Stimulated activated CD8-positive, alpha-beta memory T cell treated with anti-CD3 and anti-CD28 coated beads, Interleukin-12 subunit alpha, Interleukin-12 subunit beta, amount 100 ng/mL, for 24 hours (primary cell): ENCODE results near the gene PTPRN2.
"Not testable (repeated sequence)": the region's sequence is repeated elsewhere in the genome, so short reads cannot be mapped to it uniquely, and the experiment has no call there.

Source experiments
- DNase-seq: peaks from one replicate; pipeline ENCODE4 v3.0.0-alpha.2; 2020; ENCODE audit errors: extremely low read depth

PTPRN2 gene

DNA sequence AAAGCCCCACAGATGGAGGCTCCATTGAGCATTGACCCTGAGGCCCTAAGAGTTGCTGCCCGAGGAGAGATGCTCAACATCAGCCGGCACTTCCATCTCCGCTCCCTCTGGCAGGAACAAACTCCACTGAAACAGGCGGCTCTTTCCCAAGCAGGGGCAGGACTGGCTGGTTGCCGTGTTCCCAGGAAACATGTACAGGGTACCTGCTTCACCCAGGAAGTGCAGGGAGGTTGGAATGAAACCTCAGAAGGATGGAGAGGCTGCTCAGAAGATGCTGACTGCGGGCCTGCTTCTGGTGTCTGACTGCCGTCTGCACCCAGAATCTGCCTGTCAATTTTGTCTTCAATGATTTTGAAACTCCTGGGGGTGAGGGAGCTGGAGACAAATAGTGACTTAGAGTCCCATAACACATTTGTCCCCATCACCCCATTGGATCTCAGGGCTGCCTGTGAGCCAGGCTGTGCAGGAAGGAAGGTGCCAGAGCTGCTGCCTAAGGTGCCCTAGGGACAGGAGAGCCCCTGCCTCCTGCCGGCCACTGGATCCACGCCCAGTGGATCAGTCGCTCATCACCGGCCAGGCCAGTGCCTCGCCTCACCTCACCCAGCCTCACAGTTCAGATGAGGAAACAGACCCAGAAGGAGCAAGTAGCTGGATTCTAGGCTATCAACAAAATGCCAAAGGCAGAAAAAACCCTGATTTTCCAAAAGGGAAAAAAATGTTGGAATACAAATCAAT lies 237.3 kb downstream of the PTPRN2 start:
- no peak for DNase-seq

DNA sequence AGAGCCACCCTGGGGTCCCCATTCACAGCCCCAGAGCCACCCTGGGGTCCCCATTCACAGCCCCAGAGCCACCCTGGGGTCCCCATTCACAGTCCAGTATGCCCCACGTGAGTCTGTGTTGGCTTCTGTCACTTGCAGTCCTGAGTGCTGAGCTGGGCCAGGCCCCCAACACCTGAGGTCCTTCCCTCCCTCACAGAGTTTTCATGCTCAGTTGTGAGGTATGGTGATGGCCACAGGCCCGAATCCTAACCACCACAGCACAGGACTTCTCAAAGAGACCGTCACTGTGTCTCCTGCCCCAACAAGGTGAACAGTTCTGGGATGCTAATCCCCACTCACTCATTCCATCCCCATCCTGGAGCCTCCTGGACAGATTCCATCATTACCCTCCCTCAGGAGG lies 239.2 kb downstream of the PTPRN2 start:
- no peak for DNase-seq

- not testable (repeated sequence) for DNase-seq
Observed at GRCh38 chr7:158348039-158348438, 239.6 kb downstream of the PTPRN2 start.

GRCh38 chr7:158345731-158346130 lies 241.9 kb downstream of the PTPRN2 start:
- DNase-seq: no peak

DNA sequence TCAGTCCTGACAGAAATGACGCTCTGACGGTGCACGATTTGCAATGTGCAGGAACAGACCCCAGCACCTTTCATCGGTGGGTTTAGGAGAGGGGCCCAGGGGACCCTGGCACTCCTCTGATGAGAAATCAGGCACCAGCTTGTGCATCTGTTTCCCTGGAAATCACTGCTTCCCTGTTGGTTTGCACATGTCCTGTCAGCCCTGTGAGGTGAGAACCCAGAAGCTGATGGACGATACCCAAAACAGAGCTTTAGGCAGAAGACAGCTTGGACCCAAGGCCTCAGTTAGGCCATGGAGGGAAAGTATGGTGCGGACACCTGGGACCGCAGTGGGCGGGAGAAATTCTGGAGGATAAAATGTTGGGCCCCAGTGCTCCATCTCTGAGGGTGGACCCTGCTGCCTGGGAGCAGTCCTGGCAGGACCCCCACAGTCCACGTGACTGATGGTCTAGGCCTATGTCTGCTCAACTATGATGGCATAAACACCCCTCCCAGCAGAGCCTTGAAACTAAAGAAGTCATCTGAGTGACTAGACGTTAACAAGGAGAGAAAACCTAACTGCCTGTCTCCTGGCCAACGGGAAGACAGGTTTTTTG lies 242.8 kb downstream of the PTPRN2 start:
- DNase-seq: no peak

DNA sequence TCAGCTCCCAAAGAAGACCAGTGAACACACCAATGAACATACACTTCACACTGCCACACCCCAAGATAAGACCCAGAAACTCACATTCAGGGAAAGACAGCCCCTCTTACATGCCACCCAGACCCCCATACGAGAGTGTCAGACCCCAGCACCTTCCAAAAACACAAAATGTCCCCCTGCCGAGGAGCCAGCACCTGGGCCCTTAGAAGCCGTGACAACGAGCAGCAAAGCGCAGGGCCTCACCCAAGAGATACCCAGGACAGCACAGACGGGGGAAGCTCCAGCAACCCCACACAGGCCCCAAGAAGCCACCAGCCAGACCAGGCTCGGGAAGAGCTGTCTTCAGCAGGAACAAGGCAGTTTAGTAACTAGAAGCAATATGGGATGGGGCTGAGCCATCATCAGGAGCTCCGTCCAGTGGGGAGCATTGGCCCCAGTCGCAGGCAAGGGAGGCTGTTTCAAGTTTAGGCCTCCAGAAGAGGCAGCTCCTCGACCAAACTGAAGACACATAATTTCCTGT lies 243.6 kb downstream of the PTPRN2 start:
- DNase-seq: no peak

GRCh38 chr7:158343526-158343925 lies 244.1 kb downstream of the PTPRN2 start:
- DNase-seq: no peak

GRCh38 chr7:158341097-158341496 lies 246.5 kb downstream of the PTPRN2 start:
- not testable (repeated sequence) for DNase-seq

GRCh38 chr7:158336952-158337351 lies 250.7 kb downstream of the PTPRN2 start:
- not testable (repeated sequence) for DNase-seq

GRCh38 chr7:158332516-158332915 lies 255.1 kb downstream of the PTPRN2 start:
- DNase-seq: not testable (repeated sequence)

GRCh38 chr7:158331826-158332450 lies 255.7 kb downstream of the PTPRN2 start:
- not testable (repeated sequence) for DNase-seq

GRCh38 chr7:158329686-158330085 lies 257.9 kb downstream of the PTPRN2 start:
- DNase-seq: no peak

DNA sequence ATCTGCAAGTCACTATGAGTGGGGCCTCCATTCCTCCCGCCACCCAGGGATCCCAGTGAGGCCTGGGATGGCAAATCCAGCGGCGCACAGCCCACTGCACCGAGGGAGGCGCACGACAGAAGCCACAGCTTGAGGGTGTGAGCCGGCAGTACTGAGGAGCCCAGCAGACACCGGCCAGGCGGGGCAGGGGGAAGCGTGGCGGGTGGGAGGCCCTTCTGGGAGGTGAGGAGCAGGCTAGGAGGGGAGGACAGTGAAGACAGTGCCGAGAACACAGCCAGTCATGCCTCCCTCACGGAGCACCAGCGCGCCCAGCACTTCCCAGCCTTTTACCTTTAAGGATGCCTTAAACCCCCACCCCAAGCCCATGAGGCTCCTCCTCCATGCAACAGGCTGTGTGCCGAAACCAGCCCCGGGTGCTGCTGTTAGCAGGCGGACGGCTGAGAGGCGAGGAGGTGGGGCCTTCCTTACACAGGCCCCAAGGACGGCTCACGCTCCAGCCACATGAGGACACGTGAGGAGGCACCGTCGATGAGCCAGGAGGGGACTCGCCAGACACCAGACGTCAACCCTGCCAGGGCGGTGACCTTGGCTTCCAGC lies 258.5 kb downstream of the PTPRN2 start:
- DNase-seq: no peak

DNA sequence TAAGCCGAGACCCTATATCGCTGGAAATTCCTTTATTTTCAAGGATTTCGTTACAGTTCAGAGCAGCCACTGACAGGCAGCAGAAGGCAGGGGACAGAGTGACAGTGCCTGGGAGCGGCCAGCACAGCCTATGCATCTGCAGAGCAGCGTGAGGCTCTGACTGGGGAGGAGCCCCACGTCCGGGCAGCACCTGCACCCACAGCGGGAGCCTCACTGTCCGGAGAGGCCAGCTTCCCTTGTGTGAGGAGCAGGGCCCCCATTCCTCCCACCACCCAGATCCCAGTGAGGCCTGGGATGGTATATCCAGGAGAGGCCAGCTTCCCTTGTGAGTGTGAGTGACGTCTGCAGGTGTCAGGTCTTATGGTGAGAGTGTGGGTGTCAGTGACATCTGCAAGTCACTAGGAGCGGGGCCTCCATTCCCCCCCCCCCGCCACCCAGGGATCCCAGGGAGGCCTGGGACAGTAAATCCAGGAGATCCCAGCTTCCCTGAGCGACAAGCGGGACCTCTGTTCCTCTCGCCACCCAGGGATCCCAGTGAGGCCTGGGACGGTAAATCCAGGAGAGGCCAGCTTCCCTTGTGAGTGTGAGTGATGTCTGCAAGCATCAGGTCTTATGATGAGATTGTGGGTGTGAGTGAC lies 259.1 kb downstream of the PTPRN2 start:
- no peak for DNase-seq

GRCh38 chr7:158327571-158328180 lies 259.9 kb downstream of the PTPRN2 start:
- DNase-seq: no peak

DNA sequence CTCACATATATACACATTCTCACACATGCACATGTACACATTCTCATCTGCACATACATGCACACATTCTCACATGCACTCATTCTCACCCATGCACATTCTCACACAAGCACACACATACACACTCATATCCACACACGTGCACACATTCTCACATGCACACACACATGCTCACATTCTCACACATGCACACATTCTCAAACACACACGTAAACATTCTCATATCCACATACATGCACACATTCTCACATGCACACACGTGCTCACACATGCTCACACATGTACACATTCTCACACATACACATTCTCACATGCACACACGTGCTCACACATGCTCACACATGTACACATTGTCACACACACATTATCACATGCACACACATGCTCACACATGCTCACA lies 260.6 kb downstream of the PTPRN2 start:
- DNase-seq: no peak

GRCh38 chr7:158325530-158326381 lies 261.9 kb downstream of the PTPRN2 start:
- DNase-seq: no peak

GRCh38 chr7:158324397-158325360 lies 262.9 kb downstream of the PTPRN2 start:
- no peak for DNase-seq

- DNase-seq: no peak
Observed at GRCh38 chr7:158323741-158324396, 263.8 kb downstream of the PTPRN2 start.
